Measurements from ENCODE around the gene KPNB1. TPM values are rescaled to one million over a fixed set of nuclear protein-coding genes. Genes with fewer than 3 reads are reported as not detected.

KPNB1 gene
- total RNA-seq, 1 experiment from 2014 or later: 538 TPM

DNA sequence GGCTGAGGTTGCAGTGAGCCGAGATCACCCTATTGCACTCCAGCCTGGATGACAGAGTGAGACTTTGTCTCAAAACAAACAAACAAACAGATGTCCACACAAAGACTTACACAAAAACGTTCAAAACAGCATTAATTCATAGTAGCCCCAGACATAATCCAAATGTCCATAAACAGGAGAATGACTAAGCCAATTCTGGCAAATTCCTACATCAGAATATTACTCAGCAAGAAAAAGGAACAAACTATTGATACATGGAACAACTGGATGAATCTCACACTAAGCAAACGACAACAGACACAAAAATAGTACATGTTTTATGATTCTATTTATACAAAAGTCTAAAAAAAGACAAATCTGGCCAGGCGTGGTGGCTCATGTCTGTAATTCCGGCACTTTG, 10.8 kb upstream of the KPNB1 start:
- BruUV-seq (replicated peaks): no TSS peak
- no peak for DNase-seq
- intact Hi-C loops (cut with micrococcal nuclease; ENCODE audit: unreplicated experiment): no loop called here
- H3K4me1 Mint-ChIP-seq (ENCODE audit: low read depth, unreplicated experiment): no peaks in the 10 kb centered on the region
- H3K27ac Mint-ChIP-seq (ENCODE audit: unreplicated experiment): no peak overlapping the region
- no peak overlapping the region for H3K4me3 Mint-ChIP-seq (ENCODE audit: low read depth, unreplicated experiment)
- H3K27me3 Mint-ChIP-seq (ENCODE audit: unreplicated experiment): no peaks in the 10 kb centered on the region
- H3K36me3 Mint-ChIP-seq (ENCODE audit: insufficient read depth, unreplicated experiment): peaks cover 9% of the 10 kb centered on the region
- TF ChIP-seq, protein P1, sequence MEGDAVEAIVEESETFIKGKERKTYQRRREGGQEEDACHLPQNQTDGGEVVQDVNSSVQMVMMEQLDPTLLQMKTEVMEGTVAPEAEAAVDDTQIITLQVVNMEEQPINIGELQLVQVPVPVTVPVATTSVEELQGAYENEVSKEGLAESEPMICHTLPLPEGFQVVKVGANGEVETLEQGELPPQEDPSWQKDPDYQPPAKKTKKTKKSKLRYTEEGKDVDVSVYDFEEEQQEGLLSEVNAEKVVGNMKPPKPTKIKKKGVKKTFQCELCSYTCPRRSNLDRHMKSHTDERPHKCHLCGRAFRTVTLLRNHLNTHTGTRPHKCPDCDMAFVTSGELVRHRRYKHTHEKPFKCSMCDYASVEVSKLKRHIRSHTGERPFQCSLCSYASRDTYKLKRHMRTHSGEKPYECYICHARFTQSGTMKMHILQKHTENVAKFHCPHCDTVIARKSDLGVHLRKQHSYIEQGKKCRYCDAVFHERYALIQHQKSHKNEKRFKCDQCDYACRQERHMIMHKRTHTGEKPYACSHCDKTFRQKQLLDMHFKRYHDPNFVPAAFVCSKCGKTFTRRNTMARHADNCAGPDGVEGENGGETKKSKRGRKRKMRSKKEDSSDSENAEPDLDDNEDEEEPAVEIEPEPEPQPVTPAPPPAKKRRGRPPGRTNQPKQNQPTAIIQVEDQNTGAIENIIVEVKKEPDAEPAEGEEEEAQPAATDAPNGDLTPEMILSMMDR (IDR thresholded peaks at IDR 0.05; ENCODE audit: unreplicated experiment): no peak
- H3K9me3 Mint-ChIP-seq (ENCODE audit: low read depth, unreplicated experiment): no peaks in the 10 kb centered on the region
- CTCF ChIA-PET: no interaction called here

DNA sequence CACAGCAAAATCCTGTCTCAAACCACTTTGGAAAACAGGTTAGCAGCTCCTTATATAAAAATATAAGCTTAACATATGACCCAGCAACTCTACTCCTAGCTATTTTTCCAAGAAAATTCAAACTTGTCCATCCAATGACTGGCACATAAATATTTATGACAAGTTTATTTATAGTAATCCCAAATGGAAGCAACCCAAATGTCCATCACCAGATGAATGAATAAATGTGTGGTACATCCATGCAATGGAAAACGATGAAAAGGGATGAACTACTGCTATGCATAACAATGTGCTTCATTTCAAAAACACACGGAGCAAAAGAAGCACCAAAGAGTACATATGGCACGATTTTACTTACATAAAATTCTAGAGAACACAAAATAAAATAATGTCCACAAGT, 9.6 kb upstream of the KPNB1 start:
- intact Hi-C loops (cut with micrococcal nuclease; ENCODE audit: unreplicated experiment): no loop called here
- Mint-ChIP-seq H3K4me3 (ENCODE audit: low read depth, unreplicated experiment) (no peak overlapping the region), H3K4me1 (ENCODE audit: low read depth, unreplicated experiment) (peaks cover 7% of the 10 kb centered on the region), H3K36me3 (ENCODE audit: insufficient read depth, unreplicated experiment) (peaks cover 5% of the 10 kb centered on the region), H3K27me3 (ENCODE audit: unreplicated experiment) (no peaks in the 10 kb centered on the region), H3K27ac (ENCODE audit: unreplicated experiment) (no peak overlapping the region), H3K9me3 (ENCODE audit: low read depth, unreplicated experiment) (no peaks in the 10 kb centered on the region)
- CTCF ChIA-PET: interaction anchor here (1.1 kb wide), 1 partner anchor 9 kb away, joined by 3 read pairs; no protein-coding TSS in a partner anchor
- TF ChIP-seq, protein P1 (IDR thresholded peaks at IDR 0.05; ENCODE audit: unreplicated experiment): no peak
- no TSS peak for BruUV-seq (replicated peaks)
- no peak for DNase-seq

DNA sequence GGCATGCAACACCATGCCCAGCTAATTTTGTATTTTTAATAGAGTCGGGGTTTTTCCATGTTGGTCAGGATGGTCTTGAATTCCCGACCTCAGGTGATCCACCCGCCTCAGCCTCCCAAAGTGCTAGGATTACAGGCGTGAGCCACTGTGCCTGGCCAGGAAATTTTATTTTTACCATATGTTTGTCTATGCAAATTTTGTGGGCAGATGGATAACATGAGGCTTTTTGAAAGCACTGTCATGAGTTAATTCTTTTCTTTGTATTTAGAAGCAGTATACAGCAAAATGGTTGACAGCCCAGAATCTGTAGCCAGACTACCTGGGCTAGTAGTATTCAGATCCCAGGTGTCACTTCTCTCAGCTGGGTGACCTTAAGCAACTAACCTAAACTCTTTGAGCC, 8.5 kb upstream of the KPNB1 start:
- peaks cover 5% of the 10 kb centered on the region for H3K36me3 Mint-ChIP-seq (ENCODE audit: insufficient read depth, unreplicated experiment)
- no peak overlapping the region for H3K27ac Mint-ChIP-seq (ENCODE audit: unreplicated experiment)
- no TSS peak for BruUV-seq (replicated peaks)
- TF ChIP-seq, protein P1 (IDR thresholded peaks at IDR 0.05; ENCODE audit: unreplicated experiment): no peak
- intact Hi-C loops (cut with micrococcal nuclease; ENCODE audit: unreplicated experiment): no loop called here
- CTCF ChIA-PET: no interaction called here
- DNase-seq: no peak
- no peak overlapping the region for H3K4me3 Mint-ChIP-seq (ENCODE audit: low read depth, unreplicated experiment)
- peaks cover 7% of the 10 kb centered on the region for H3K4me1 Mint-ChIP-seq (ENCODE audit: low read depth, unreplicated experiment)
- no peaks in the 10 kb centered on the region for H3K27me3 Mint-ChIP-seq (ENCODE audit: unreplicated experiment)
- no peaks in the 10 kb centered on the region for H3K9me3 Mint-ChIP-seq (ENCODE audit: low read depth, unreplicated experiment)

DNA sequence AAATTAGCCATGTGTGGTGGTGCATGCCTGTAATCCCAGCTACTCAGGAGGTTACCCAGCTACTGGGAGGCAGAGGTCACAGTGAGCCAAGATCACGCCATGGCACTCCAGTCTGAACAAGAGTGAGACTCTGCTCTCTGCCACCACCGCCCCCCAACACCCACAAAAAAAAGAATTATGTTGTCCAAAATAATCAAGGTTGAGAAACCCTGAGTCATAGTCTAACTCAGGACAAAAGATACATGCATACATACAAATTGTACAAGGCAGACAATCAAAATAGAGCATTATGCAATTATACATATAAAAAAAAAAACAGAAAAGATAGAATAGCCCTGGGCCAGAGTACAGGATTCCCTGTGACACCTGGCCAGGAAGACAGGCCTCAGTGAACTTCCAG, 6.6 kb upstream of the KPNB1 start:
- Mint-ChIP-seq H3K4me3 (ENCODE audit: low read depth, unreplicated experiment) (no peak overlapping the region), H3K27me3 (ENCODE audit: unreplicated experiment) (no peaks in the 10 kb centered on the region), H3K4me1 (ENCODE audit: low read depth, unreplicated experiment) (peaks cover 7% of the 10 kb centered on the region), H3K36me3 (ENCODE audit: insufficient read depth, unreplicated experiment) (no peaks in the 10 kb centered on the region), H3K27ac (ENCODE audit: unreplicated experiment) (no peak overlapping the region), H3K9me3 (ENCODE audit: low read depth, unreplicated experiment) (no peaks in the 10 kb centered on the region)
- intact Hi-C loops (cut with micrococcal nuclease; ENCODE audit: unreplicated experiment): no loop called here
- no TSS peak for BruUV-seq (replicated peaks)
- DNase-seq: no peak
- TF ChIP-seq, protein P1 (IDR thresholded peaks at IDR 0.05; ENCODE audit: unreplicated experiment): no peak
- CTCF ChIA-PET: interaction anchor here (0.6 to 1.2 kb wide), 3 partner anchors 13 to 667 kb away, joined by 3 to 4 read pairs (median 3); no protein-coding TSS in a partner anchor

Data from Calu3 (cell line).